Ramos (cell line): ENCODE data around the gene KIRREL1.

Source experiments
- in situ Hi-C: fragments of 300-500 bp; cut with MboI; formaldehyde crosslinking; loops from one replicate; pipeline ENCODE4 v1.14.3; 2022; ENCODE audit warnings: low sequenced_read_pairs; ENCODE audit not compliant: unreplicated experiment

KIRREL1 gene

DNA sequence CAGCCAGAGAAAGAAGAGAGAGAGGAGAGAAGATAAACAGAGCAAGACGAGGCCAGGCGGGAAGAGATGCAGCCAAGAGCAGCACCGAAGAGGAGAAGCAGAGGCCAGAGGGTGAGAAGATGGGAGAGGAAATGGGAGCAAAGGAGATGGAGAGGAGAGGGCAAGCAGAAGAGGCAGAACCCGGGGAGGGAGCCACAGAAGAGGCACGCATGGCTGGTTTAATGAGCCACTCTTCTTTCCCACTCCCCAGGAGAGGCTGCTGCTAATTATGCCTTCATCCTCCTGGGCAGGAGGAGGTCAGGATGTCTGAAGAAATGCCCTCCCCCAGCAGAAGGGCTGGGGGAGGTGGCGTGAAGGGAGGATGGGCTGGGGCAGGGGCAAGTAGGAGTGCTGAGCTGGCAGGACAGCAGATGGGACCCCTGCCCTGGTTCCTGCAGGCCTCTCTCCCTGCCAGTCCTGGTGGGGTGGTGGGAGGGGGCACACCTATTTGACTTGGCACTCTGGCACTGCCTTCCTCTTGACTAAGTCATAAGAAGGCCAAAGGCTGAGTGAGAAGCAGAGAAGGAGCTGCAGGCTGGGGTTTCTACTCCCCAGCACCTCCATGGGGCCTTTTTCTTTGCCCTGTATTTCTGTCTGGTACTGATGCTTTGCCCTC, 32.3 kb downstream of the KIRREL1 start:
- in situ Hi-C loops, result no loop called here

DNA sequence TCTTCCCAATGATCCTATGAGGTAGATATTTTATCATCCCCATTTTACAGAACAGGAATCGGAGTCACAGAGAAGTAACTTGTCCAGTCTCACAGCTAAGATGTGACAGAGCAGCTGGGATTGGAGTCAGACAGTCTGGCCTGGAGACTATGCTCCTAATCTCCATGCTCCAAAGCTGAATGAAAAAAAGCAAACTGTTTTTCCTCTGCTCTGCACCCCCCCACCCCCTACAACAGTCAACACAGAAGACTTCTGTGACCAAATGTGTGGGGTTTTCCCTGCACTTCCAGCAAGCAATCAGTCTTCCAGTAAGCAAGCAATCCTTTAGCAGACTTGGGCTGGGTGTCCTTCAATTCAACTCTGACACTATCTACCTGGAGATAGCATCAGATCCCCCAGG, 33.2 kb downstream of the KIRREL1 start:
- in situ Hi-C loops, result no loop called here

- in situ Hi-C loops, result no loop called here
Measured at GRCh38 chr1:158027508-158027907, 34.1 kb downstream of the KIRREL1 start.

- in situ Hi-C loops, result no loop called here
Measured at GRCh38 chr1:158028969-158029368, 35.5 kb downstream of the KIRREL1 start.

DNA sequence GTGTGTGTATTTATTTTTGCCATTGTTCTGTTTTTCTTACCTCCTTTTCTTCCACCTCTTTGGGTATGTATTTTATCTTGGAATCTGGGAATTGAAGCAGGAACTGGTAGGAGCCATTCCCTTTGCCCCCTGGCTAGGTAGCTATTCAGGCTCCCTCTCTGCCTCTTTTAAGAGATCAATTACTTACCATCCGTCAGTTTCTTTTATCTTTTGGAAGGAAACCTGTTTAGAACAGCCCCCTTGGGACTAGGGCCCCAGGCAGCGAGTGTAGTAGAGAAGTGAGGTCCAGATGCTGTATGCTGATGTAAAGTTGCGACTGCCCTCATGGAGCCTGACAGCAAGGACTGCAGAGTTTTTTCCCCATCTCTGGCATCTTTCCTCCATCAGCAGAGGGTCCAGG, 41.6 kb downstream of the KIRREL1 start:
- in situ Hi-C loops, result no loop called here

DNA sequence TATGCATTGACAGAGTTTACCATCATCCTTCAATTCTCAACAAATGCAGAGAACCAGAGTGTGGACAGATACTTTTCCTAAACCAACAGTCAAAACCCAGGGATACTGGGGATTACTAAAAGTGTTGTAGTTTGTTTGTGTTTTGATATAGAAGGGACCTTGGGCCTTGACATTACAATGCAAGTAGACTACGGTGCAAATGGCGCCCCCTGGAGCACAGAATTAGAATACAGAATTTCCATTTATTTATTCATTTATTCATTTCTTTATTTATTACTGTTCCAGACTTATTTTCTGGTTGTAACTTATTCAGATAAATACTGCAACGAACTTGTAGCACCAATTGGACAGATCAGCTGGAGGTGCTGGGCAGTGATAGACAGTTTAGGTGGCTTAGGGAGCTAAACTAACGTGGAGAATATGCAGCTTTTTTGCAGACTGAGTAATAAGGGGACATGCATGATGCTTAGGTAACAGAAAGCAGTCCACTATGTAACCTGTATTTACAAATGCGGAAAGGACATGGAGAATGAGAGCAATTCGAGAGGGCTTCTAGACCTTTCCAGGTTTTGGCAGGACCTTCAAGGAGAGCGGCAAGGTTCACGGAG, 42.6 kb downstream of the KIRREL1 start:
- in situ Hi-C loops, result no loop called here

DNA sequence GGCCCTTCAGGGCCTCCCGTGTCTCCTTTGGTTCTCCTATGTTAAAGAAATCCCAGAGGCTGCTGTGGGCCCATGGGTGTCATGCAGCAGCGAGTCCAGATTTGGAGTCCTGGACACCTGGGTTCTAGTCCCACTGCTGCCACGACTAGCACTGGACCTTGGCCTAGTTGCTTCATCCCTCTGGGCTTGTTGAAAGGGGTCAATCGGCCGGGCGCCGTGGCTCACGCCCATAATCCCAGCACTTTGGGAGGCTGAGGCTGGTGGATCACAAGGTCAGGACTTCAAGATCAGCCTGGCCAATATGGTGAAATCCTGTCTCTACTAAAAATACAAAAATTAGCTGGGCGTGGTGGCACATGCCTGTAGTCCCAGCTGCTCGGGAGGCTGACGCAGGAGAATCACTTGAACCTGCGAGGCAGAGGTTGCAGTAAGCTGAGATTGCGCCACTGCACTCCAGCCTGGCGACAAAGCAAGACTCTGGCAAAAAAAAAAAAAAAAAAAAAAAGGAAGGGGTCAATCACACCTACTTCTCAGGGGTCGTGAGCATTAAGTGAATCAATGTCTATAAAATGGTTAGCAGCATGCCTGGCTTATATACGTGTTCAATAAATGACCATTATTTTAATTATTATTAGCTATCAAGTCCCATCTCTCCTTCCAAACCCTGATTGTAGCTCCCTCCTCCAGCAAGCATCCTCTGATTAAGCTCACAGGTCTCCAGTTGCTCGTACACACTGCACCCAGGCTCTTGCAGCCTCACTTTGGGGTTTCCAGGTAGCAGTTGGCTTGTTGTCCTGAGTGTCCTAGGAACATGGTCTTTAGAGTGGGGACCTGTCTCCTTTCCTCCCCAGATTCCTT, 43.8 kb downstream of the KIRREL1 start:
- in situ Hi-C loops, result no loop called here

GRCh38 chr1:158037866-158038359, 44.5 kb downstream of the KIRREL1 start:
- in situ Hi-C loops, result no loop called here

DNA sequence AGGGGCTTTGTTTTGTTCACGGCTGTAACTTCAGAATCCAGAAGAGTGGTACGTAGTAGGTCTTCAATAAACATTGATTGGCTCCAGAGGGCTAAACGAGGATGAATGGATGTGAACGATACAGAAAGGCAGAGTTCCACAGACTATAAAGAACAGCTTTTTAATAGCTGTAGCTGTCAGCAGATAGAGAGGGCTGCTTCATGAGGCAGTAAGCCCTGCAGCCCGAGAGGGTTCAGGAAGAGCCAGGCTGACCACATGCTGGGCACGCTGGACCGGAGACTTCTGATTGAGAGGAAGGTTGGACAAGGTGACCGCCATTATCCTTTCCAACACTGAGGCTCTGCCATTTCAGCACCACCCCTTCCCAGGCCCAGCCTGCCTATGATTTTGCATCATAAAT, 45.3 kb downstream of the KIRREL1 start:
- in situ Hi-C loops, result no loop called here

GRCh38 chr1:158039380-158039779, 45.9 kb downstream of the KIRREL1 start:
- in situ Hi-C loops, result no loop called here

DNA sequence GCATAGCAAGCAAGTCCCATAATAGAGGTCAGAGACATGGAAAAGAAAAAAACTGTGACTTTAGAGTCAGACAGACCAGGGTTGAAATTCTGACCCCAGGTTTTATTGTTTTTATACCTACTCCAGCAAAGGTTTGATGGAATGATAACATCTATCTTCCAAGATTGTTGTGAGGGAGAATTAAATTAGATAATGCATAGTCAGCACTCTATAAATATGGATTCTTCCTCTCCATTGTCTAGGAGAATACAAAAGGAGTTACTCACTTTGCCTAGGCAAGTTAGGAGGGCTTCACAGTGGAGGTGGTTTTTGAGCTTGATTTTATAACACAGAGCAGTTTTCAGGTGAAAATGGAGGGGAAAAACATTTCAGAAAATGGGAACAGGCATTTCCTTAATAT, 46.9 kb downstream of the KIRREL1 start:
- in situ Hi-C loops, result no loop called here

DNA sequence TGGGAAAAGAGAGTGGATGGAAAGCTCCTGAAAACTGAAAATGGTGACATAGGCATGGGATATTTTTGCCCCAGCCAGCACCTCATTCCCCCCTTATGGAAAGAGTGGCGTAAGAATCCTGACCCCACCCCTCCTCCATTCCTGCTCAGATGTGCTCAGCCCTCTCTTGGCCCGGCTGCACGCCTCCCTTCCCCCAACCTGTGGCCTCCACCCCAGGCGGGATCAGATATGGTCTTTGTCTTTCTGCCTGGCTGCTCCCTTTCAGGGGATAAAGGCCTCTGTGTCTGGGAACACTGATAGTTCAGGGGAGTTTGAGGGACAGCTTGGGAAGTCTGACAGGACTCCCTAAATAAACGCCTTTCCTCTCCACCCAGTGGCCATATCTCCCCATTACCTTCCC, 49.8 kb downstream of the KIRREL1 start:
- in situ Hi-C loops, result no loop called here

GRCh38 chr1:158045639-158046038, 52.2 kb downstream of the KIRREL1 start:
- in situ Hi-C loops, result no loop called here

DNA sequence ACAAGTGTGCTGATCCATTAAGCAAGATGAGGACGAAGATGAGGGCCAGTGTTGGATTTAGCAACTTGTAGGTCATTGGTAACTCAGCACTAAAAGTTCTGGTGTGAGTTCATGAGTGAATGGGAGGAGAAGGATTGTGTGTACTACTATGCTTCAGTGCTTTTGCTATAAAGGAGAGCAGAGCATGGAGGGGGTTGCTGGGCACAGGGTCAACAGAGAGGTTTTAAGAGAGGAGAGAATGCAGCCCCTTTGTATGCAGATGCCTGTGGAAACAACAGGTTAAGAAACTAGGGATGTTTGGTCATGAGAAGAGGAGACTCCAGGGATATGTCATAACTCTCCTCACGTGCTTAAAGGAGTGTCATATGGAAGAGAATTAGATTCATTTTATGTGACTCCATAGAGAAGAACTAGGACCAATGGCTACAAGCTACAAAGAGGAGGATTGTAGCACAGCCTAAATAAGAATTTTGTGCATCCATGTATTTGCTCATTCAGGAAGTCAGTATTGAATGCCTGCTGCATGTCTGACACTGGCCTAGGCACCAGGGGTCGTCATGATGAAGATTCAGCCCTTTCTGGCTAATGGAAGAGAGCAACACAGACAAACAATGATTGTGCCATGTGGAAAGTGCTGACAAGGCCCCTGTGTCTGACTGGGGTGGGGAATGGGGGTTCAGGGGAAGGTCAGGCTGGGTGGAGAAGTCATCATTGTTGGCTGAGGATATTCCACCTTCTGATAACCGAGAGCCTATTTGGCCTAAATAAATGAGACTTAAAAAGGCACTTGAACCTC, 53.5 kb downstream of the KIRREL1 start:
- in situ Hi-C loops, result no loop called here

- in situ Hi-C loops, result no loop called here
Measured at GRCh38 chr1:158048371-158049067, 55.1 kb downstream of the KIRREL1 start.

- in situ Hi-C loops, result no loop called here
Measured at GRCh38 chr1:158049853-158050252, 56.4 kb downstream of the KIRREL1 start.

GRCh38 chr1:158053276-158053675, 59.8 kb downstream of the KIRREL1 start:
- in situ Hi-C loops, result no loop called here

- in situ Hi-C loops, result no loop called here
Measured at GRCh38 chr1:158054721-158055120, 61.3 kb downstream of the KIRREL1 start.

DNA sequence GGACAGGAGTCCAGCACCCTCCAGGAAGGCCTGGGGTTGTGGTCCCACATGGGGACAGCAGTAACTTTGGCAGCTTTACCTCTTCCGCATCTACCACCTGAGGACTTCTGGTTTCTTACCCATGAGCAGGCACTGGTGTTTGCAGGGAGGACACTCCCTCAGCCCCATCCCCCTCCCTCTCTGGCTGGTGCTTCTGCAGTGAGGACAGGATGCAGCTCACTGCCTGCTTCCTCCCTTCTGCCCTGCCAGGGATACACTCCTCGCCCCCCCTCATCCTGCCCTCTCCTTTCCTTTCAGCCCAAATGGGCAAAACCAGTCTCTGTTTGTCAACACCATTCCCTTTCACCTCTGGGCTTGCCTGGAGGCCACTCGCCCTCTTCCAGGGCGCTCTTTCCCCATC, 62.4 kb downstream of the KIRREL1 start:
- in situ Hi-C loops, result no loop called here

GRCh38 chr1:158056498-158056897, 63.1 kb downstream of the KIRREL1 start:
- in situ Hi-C loops, result no loop called here
